HT-29 (cell line): ENCODE measurements around the gene NDUFV1. TPM values are rescaled to one million over a fixed set of nuclear protein-coding genes. Genes with fewer than 3 reads are reported as not detected.
"Not testable (repeated sequence)": the region's sequence is repeated elsewhere in the genome, so short reads cannot be mapped to it uniquely, and the experiment has no call there.

Experiments
- DNase-seq: peaks from one replicate; pipeline ENCODE4 v3.0.0-alpha.2; 2015; ENCODE audit warnings: low spot score
- total RNA-seq: library from RNA; depleted of rRNA; stranded (reverse); fragments of >200 nt; shearing (Covaris generic); gene quantifications from 2 replicates; pipeline ENCODE4 v1.2.3, GENCODE V29; 2014

The NDUFV1 gene
- total RNA-seq, 1 experiment from 2014 or later = 384 TPM

DNA sequence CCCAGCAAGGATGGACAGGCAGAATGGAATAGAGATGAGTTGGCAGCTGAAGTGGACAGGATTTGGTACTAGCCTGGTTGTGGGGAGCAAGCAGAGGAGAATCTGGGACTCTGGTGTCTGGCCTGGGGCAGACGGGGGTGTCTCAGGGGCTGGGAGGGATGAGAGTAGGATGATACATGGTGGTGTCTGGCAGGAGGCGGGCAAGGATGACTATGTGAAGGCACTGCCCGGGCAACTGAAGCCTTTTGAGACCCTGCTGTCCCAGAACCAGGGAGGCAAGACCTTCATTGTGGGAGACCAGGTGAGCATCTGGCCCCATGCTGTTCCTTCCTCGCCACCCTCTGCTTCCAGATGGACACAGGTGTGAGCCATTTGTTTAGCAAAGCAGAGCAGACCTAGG, 20.8 kb upstream of the NDUFV1 start:
- DNase-seq = no peak

DNA sequence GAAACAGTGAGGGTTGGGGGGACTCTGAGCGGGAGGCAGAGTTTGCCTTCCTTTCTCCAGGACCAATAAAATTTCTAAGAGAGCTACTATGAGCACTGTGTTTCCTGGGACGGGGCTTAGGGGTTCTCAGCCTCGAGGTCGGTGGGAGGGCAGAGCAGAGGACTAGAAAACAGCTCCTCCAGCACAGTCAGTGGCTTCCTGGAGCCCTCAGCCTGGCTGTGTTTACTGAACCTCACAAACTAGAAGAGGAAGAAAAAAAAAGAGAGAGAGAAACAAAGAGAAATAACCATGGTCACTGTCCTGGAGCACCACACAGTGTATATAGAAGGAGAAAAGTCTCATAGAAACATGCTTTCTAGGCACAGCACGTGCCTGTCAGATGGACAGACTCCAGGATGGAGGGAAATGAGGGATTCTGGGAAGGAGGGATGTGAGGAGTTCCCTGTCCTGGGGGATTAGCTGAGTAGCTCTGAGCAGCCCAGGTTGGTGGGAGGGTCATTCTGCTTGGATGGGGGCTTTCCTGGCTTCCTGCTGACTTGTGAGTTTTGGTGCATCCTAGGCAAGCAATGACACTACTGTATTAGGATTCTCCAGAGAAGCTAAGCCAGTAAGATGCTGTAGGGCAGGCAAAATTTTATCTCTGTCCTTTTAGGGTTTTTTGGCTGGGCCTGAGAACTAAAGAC, 20.0 kb upstream of the NDUFV1 start:
- no peak for DNase-seq

DNA sequence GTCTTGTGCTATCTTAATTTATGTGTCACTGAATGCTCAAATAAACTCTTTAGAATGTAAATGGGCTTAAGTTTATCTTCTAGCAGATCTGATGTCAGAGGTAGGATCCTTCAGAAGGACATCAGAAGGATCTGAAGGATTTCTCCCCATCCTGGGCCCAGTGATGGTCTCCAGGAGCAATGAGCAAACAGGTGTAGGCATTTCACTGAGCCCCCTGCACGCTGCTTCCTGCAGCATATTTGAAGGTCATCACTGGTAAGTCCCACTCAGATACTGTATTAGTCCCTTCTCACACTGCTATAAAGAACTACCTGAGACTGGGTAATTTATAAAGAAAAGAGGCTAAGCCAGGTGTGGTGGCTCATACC, 18.6 kb upstream of the NDUFV1 start:
- no peak for DNase-seq

DNA sequence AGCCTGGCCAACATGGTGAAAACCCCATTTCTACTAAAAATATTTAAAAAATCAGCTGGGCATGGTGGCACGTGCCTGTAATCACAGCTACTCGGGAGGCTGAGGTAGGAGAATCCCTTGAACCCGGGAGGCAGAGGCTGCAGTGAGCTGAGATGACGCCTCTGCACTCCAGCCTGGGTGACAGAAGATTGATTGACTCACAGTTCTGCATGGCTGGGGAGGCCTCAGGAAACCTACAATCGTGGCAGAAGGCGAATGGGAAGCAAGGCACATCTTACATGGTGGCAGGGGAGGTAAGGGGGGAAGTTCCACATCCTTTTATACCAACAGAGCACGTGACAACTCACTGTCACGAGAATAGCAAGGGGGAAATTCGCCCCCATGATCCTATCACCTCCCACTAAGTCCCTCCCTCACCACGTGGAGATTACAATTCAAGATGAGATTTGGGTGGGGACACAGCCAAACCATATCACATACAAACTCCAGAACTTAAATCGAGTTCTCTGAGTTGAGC, 17.8 kb upstream of the NDUFV1 start:
- not testable (repeated sequence) for DNase-seq

DNA sequence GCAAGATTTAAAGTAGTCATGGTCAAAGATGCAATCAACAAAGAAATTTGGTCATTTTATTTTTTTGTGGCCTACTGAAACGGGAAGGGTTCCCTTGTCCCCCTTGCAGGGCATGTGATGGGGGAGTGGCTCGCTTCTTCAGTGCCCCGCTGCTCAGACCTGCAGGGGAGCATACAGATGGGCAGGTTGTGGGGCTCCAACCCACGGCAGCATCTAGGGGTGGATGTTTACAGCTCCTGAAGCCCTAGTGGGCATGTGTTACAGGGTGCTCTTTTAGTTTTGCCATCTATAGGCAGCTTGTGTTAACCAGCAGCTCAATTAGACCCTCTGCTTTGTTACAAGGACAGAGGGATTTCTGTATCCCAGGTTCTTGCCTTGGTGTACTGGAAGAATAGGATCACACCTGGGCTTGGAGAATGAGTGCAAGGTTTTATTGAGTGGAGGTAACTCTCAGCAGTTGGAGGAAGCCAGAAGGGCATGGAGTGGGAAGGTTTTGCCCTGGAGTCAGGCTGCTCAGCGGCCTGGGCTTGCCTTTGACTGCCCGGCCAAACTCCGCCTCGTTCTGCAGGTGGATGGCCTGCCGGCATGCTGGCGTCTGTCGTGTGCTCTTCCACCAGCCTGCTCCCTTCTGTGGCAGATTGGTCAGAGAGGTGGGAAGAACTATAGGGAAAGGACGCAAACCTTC, 13.7 kb upstream of the NDUFV1 start:
- no peak for DNase-seq

DNA sequence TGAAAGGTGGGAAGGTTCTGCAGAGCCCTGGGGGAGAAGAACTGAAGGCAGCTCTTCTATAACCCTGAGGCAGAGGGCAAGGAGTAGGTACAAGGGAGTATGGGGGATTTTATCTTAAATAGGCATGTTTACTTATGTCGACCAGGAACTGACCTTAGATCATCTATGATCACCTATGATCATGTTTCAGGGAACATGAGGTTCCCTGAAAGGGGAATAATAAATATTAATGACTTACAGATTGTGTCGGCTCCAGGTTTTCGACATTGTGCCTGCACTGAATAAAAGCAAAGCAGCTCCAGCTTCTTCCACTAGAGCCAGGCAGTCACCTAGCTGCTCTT, 13.2 kb upstream of the NDUFV1 start:
- DNase-seq = no peak

DNA sequence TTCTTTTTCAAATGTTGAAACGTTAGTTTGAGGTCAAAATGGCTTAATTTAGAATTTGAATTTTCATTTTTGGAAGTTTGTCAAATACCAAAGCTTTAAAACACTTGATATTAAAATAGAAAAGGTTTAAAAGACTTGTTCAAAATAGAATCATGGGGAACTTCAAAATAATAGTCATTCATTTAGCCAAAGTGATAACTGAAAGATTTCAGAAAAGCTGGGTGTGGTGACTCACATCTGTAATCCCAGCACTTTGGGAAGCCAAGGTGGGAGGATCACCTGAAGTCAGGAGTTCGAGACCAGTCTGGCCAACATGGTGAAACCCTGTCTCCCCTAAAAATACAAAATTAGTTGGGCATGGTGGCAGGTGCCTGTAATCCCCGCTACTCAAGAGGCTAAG, 12.3 kb upstream of the NDUFV1 start:
- DNase-seq = no peak

DNA sequence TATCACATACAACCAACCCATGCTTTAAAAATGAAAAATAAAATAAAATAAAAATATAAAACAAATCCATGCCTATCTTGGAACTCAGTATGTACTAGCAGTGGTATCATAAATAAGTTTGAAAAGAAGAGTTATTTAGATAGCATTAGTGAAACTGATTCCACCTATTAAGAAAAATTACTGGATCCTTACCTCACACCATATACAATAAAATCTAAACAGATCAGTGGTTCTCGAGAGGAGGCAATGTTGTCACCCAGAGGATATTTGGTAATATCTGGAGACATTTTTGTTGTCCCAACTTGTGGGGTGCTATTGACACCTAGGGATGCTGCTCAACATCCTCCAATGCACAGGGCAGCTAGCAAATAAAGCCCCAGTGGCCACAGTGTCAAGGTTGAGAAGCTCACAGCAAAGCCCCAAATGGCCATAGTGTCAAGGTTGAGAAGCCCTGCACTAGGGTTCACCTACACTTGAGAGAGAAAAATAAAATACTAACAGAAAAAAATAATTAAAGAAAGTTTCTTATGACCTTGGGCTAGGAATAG, 9.9 kb upstream of the NDUFV1 start:
- no peak for DNase-seq

DNA sequence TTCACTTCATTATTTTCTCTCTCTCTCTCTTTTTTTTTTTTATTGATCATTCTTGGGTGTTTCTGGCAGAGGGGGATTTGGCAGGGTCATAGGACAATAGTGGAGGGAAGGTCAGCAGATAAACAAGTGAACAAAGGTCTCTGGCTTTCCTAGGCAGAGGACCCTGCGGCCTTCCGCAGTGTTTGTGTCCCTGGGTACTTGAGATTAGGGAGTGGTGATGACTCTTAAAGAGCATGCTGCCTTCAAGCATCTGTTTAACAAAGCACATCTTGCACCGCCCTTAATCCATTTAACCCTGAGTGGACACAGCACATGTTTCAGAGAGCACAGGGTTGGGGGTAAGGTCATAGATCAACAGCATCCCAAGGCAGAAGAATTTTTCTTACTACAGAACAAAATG, 9.3 kb upstream of the NDUFV1 start:
- DNase-seq = not testable (repeated sequence)

DNA sequence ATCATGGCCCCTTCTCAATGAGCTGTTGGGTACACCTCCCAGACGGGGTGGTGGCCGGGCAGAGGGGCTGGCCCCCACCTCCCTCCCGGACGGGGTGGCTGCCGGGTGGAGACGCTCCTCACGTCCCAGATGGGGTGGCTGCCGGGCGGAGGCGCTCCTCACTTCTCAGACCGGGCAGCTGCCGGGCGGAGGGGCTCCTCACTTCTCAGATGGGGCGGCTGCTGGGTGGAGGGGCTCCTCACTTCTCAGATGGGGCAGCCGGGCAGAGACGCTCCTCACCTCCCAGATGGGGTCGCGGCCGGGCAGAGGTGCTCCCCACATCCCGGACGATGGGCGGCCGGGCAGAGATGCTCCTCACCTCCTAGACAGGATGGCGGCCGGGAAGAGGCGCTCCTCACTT, 8.8 kb upstream of the NDUFV1 start:
- DNase-seq = not testable (repeated sequence)

DNA sequence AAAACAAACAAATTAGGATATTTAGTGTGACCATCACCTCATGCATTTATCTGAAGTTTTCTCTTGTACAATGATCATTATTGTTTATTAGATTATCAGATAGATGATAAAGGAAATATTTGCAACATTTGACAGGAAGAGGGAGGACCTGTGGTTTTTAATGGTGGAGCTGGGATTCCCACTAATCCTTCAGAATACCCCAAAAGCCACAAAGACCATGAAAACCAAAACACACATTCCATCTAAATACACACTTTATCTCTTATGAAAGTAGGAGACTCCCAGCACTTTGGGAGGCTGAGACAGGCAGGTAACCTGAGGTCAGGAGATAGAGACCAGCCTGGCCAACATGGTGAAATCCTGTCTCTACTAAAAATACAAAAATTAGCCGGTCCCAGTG, 7.6 kb upstream of the NDUFV1 start:
- DNase-seq = no peak

DNA sequence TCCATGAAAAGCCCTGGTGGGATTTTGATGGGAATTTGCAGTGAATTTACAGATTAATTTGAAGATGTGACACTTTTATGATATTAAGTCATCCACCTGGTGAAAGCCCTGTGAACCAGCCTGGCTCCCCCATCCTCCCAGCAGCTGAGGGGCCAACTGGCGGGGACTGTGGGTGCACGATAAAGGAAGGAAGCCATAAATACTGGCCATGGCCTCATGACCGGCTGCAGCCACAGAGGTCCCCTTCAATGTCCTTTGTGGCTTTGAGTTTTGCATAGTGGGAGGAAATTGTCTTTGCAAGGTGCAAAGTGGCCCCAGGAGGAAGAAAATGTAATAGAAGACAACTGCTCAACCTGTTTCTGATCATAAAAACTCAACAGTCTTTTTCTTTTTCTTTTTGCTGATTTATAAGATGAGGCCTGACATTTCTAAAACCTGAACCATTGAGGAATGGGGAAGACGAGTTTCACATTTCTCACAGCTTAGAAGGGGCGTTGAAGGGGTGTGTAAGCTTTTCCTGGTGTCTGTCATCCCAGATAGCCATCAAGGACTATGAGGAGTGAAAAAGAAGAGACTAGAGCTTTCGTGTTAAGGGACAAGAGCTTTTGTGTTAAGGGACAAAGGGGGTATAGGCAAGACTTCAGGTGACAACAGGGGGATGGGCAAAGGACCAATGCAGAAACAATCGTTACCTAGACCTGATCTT, 6.3 kb upstream of the NDUFV1 start:
- DNase-seq = no peak

DNA sequence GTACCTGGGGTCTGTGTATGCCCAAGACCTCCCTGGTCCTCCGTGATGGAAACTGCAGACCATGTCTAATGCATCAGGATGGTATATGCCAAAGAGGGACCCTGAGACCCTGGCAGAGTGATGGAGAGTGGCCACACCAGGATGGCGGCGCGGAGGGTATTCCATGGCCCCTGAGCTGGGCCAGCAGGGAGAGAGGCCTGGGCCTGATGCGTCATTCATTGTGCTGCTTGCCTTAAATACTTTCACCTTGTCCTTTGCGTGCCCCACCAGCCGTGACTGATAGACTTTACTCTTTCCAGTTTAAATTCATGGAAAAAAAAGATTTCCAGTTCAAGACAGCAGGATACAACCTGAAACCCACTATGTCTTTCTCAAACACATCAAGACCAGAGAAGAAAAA, 5.6 kb upstream of the NDUFV1 start:
- no peak for DNase-seq

DNA sequence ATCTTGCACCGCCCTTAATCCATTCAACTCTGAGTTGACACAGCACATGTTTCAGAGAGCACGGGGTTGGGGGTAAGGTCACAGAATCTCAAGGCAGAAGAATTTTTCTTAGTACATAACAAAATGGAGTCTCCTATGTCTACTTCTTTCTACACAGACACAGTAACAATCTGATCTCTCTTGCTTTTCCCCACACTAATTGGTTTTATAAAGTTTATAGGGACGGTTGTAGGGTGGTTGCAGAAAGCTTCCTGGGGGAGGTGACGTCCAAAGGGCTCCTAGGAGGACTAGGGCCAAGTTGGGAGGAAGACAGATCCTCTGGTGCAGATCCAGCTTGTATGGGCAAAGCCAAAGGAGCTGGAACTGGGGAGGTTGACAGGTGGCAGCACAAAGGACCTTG, 2.6 kb upstream of the NDUFV1 start:
- DNase-seq = not testable (repeated sequence)

DNA sequence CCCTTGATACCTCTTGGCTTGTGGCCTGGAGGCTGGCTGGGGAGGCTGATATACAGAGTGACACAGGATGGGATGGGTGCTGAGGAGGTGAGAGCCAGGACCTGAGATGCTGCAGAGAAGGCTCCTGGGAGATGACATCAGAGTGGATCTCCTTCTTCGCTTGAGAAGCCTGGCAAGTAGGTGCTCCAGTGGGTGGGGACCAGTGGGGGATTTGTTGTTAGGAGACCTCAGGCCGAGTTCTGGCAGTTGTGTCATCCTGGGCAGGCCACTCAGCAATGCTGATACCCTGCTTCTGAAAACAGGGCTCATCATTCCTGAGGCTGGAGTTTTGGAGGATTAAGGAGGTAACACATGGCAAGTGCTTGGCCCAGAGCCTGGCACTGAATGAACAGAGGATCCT, 1.9 kb upstream of the NDUFV1 start:
- no peak for DNase-seq

DNA sequence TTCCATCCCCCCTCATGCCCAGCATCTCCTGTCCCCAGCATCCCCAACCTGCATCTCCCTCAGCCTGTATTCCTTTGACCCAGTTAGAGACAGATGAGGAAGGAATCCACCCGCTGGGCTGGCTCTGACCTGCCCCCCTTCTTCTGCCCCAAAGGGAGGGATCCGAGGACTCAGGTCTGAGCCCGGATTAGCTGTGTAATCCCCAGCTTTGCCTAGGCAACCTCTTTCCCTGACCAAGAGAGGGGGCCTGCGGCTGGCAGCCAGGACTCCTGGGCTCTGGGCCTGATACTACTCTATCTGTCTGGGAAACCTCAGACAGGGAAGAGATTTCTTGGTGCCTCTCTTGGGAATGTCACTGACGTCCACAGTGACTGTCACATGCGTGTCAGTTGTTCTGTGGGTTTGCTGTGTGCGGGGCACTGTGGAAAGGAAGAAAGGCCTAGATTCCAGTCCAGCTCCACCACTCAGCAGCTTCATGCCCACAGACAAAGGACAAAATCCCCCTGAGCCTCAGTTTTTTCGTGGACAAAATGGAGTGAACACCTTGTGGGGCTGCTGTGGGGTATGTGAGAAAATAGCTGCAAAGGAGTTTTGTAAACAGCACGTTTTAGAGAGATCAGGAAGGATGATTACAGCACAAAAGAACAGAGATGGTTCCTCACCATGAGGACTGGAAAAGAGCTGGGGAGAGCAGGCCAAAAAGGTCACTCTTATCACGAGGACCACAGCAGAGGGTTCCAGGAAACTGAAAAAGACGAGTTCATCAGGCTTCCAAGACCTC, 1.3 kb upstream of the NDUFV1 start:
- DNase-seq = peak; percentile 39

DNA sequence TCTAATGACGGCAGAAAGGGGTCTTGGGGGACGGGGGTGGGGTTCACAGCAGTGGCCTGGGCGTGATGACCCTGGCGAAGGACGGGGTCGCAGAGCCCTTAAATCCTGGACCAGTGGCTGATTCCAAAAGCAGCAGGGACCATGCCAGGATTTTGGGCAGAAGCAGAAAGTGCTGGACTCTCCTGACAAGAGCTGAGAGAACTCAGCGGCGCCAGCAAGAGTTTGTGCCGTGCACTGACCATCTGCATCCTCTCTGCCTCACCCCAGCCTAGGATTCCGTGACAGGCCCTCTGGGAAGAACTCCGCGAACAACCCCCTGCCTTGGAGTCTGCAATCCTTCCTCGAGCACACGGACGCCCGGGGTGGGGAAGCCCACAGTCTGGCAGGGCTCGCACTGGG, 644 bp upstream of the NDUFV1 start:
- no peak for DNase-seq

DNA sequence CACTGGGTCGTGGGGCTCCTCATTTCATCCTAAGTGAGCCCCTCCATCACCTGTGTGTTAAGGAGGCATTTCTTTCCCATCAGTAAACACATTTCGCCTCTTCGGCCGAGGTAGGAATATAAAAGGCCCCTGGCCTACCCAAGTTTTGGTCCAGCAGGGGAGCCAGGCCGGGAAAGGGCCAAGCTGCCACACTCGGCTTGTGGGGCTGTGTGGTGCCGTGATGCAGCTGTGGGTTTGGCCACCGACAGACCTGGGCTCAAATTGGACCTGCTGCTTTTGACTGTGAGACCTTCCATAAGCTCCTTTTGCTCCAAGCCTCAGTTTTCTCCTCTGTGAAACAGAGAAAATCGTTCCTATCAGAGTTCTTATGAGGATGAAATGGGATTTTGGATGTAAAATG, 771 bp downstream of the NDUFV1 start:
- DNase-seq = no peak

DNA sequence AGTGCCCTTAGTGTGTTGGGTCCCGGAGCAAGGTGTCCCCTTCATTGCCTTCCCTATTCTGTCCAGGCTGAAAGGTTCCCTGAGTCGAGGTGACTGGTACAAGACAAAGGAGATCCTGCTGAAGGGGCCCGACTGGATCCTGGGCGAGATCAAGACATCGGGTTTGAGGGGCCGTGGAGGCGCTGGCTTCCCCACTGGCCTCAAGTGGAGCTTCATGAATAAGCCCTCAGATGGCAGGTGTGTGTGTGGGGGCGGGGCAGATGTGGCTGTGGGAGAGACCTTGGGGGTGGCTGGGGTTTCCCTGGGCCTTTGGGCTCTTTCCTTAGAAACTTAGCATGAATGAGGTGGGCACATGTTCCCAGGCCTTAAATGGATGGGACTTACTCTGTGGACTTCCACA, 1.8 kb downstream of the NDUFV1 start:
- no peak for DNase-seq

DNA sequence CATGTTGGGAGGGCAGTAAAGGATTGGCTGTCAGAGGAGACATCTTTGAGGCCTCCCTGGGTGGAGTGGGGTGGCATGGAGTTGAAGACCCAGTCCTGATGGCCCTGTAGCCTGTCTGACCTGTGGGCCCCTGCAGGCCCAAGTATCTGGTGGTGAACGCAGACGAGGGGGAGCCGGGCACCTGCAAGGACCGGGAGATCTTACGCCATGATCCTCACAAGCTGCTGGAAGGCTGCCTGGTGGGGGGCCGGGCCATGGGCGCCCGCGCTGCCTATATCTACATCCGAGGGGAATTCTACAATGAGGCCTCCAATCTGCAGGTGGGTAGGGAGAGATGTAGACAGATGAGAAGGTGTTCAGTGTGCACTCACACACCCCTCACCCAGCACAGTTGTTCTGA, 2.6 kb downstream of the NDUFV1 start:
- no peak for DNase-seq

DNA sequence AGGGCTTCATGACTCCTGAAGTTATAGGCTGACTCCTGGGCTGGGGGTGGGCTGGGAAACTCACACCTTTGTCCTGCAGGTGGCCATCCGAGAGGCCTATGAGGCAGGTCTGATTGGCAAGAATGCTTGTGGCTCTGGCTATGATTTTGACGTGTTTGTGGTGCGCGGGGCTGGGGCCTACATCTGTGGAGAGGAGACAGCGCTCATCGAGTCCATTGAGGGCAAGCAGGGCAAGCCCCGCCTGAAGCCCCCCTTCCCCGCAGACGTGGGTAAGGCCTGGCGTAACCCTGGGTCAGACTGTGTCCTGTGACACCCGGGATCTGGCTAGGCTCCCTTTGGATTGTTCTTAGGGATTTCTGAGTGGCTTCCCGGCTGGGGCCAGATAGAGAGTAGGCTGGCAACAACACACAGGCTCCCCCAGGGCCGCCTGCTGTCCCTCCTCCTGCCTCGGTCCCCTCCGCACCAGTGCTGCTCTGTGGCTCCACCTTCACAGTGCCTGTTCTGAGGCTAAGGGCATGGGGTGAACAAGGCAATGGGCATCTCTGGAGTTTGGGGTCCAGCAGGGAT, 3.6 kb downstream of the NDUFV1 start:
- DNase-seq = no peak

DNA sequence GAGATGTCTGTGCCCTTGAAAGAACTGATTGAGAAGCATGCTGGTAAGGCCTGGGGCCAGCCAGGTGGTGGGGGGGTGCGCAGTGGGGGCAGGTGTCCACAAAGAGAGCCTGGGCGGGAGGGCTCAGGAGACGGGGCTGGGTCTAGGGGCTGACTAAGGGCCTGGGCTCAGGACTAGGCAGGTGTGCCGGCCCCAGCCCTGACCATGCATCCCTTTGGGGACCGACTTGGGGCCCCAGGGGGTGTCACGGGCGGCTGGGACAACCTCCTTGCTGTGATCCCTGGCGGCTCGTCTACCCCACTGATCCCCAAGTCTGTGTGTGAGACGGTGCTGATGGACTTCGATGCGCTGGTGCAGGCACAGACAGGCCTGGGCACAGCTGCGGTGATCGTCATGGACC, 4.4 kb downstream of the NDUFV1 start:
- DNase-seq = no peak
